PC-9 (cell line): ENCODE data around the gene TACC3. TPM values are rescaled to one million over a fixed set of nuclear protein-coding genes. Genes with fewer than 3 reads are reported as not detected.

Source experiments
- BruUV-seq: library from RNA; stranded (reverse); fragments of 400-500 nt; replicated peaks from 2 replicates; lab custom pipeline; 2021; lab: Mats Ljungman, UMichigan
- CTCF ChIA-PET: fragments of 300-600 bp; sonication (Branson Sonifier 250); formaldehyde crosslinking; loops from one replicate; lab custom pipeline; 2022; ENCODE audit warnings: antibody characterized with exemption; lab: Charles Lee
- POLR2A ChIA-PET: fragments of 300-600 bp; sonication (Branson Sonifier 250); formaldehyde crosslinking; loops from one replicate; lab custom pipeline; 2022; ENCODE audit warnings: antibody characterized with exemption; ENCODE audit not compliant: unreplicated experiment; lab: Charles Lee
- DNase-seq, 2 experiments: peaks; one replicate each; pipeline versions ENCODE4 v3.0.0 to v3.0.0-alpha.2; 2015 to 2022; ENCODE audit warnings: mixed read lengths in 1 of 2
- H2AFZ ChIP-seq: fragments of 200-600 bp; sonication (generic); 2 replicates; pipeline ENCODE4 v1.8.1; 2017; ENCODE audit warnings: antibody characterized with exemption
- H3F3A ChIP-seq: fragments of 200-600 bp; sonication (generic); 2 replicates; pipeline ENCODE4 v1.8.1; 2017; ENCODE audit warnings: antibody characterized with exemption, mild to moderate bottlenecking, low read depth; ENCODE audit not compliant: insufficient read depth
- H3K27ac ChIP-seq: fragments of 200-600 bp; sonication (generic); 2 replicates; pipeline ENCODE4 v1.6.1; 2016; ENCODE audit warnings: mixed run types
- H3K27me3 ChIP-seq: fragments of 200-600 bp; sonication (generic); 2 replicates; pipeline ENCODE4 v1.6.1; 2016; ENCODE audit warnings: low read depth, mixed run types; ENCODE audit not compliant: insufficient read depth
- H3K36me3 ChIP-seq: fragments of 200-600 bp; sonication (generic); 2 replicates; pipeline ENCODE4 v1.6.1; 2016; ENCODE audit warnings: low read depth, mixed run types
- H3K4me1 ChIP-seq: fragments of 200-600 bp; sonication (generic); replicated peaks from 2 replicates; pipeline ENCODE4 v1.6.1; 2016; ENCODE audit warnings: mixed run types; ENCODE audit not compliant: insufficient read depth
- H3K4me2 ChIP-seq: fragments of 200-600 bp; sonication (generic); 2 replicates; pipeline ENCODE4 v1.6.1; 2017; ENCODE audit warnings: mixed run types
- H3K4me3 ChIP-seq: fragments of 200-600 bp; sonication (generic); 2 replicates; pipeline ENCODE4 v1.6.1; 2016; ENCODE audit warnings: mixed run types
- H3K79me2 ChIP-seq: fragments of 200-600 bp; sonication (generic); 2 replicates; pipeline ENCODE4 v1.6.1; 2017; ENCODE audit warnings: low read depth, mixed run types
- H3K9me2 ChIP-seq: fragments of 200-600 bp; sonication (generic); 2 replicates; pipeline ENCODE4 v1.8.1; 2017; ENCODE audit warnings: mild to moderate bottlenecking; ENCODE audit not compliant: insufficient read depth
- H3K9me3 ChIP-seq: fragments of 200-600 bp; sonication (generic); 2 replicates; pipeline ENCODE4 v1.8.1; 2016; ENCODE audit warnings: low read depth; ENCODE audit not compliant: insufficient read depth
- H4K20me1 ChIP-seq: fragments of 200-600 bp; sonication (generic); 2 replicates; pipeline ENCODE4 v1.8.1; 2017; ENCODE audit not compliant: insufficient read depth
- EZH2 ChIP-seq: fragments of 200-600 bp; sonication (generic); IDR thresholded peaks from 2 replicates; pipeline ENCODE4 v1.8.0; 2017; ENCODE audit warnings: antibody characterized with exemption, low read depth
- intact Hi-C: fragments of 100-400 bp; cut with micrococcal nuclease; formaldehyde crosslinking; loops from one replicate; pipeline ENCODE4 v1.10.0; 2022; ENCODE audit not compliant: unreplicated experiment
- total RNA-seq: library from RNA; stranded (reverse); gene quantifications from 2 replicates; pipeline ENCODE4 v1.2.3, GENCODE V29; 2021
- TF ChIP-seq, protein P1 (sequence below): fragments of 200-600 bp; sonication (generic); conservative IDR thresholded peaks from 2 replicates; pipeline ENCODE4 v1.6.1; 2017; ENCODE audit warnings: mixed run types, antibody characterized with exemption, mild to moderate bottlenecking, moderate library complexity

The TACC3 gene
- total RNA-seq, 1 experiment from 2014 or later: 134 TPM

DNA sequence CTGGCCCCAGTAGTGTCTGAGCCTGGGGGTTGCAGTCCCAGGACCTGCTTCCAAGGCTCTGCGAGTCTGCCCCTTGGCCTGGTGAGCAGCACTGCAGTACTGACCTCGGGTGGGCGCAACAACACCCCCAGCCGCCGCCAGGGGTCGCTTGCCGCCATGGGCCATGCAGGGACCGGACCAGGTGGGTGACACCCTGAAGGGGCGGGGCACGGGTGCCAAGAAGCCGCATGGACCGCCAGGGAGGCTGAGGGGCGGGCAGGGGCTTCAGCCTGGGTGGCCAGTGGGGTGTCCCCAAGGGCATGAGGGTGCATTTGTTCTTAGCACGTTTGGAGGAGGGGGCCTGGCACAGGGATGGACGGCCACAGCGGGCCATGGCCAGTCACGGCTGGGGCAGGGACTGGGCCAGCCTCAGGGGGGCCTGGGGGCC lies 25.0 kb downstream of the TACC3 start:
- TF ChIP-seq, protein P1, sequence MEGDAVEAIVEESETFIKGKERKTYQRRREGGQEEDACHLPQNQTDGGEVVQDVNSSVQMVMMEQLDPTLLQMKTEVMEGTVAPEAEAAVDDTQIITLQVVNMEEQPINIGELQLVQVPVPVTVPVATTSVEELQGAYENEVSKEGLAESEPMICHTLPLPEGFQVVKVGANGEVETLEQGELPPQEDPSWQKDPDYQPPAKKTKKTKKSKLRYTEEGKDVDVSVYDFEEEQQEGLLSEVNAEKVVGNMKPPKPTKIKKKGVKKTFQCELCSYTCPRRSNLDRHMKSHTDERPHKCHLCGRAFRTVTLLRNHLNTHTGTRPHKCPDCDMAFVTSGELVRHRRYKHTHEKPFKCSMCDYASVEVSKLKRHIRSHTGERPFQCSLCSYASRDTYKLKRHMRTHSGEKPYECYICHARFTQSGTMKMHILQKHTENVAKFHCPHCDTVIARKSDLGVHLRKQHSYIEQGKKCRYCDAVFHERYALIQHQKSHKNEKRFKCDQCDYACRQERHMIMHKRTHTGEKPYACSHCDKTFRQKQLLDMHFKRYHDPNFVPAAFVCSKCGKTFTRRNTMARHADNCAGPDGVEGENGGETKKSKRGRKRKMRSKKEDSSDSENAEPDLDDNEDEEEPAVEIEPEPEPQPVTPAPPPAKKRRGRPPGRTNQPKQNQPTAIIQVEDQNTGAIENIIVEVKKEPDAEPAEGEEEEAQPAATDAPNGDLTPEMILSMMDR: peak; percentile 83
- no peak for TF ChIP-seq EZH2
- Histone ChIP-seq H2AFZ (no peak overlapping the region), H3K27me3 (no peaks in the 10 kb centered on the region), H3K4me3 (no peak overlapping the region), H3K9me2 (no peaks in the 10 kb centered on the region), H3K9me3 (no peaks in the 10 kb centered on the region), H3K4me2 (no peak overlapping the region), H3K27ac (no peak overlapping the region), H4K20me1 (no peaks in the 10 kb centered on the region; the same call in 1 of the 2 replicates), H3K4me1 (no peaks in the 10 kb centered on the region), H3F3A (peaks cover 35% of the 10 kb centered on the region; the same call in 1 of the 2 replicates), H3K79me2 (no peaks in the 10 kb centered on the region), H3K36me3 (no peaks in the 10 kb centered on the region)
- peak; percentile 51 to 76 for DNase-seq
- POLR2A ChIA-PET: interaction anchor here (0.6 kb wide), 1 partner anchor 761 kb away, joined by 3 read pairs; no protein-coding TSS in a partner anchor
- intact Hi-C loops: no loop called here
- BruUV-seq: no TSS peak
- CTCF ChIA-PET: no interaction called here

DNA sequence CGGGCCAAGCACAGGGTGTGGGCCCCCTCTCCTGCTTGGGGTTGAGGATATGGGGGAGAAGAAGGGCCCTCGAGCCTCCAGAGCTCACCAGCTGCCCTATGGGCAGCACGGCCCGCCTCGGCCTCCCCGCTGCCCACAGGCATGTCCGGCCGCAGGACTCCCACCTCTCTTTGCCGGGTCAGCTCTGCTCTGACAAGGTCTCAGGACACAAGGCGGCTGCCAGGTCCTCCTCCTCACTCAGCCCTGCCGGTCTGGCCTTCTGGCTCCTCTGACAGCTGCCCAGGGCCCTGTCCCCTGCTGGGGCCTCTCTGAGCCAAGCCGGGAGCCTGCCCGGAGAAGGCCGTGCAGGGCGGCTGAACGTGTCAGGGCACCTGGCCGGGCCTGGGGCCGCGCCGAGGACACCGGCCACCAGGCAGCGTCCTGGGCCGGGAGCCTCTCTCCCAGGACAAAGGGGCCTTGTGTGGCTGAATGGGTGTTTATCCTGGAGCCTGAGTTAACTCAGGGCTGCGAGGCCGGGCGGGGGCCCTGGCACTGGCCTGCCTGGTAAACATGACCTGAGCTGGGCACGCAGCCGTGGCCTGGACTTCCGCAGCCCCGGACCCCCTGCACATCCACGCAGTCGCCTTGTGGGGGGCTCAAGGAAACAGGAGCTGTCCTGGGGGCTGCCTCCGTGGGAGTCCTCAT lies 25.7 kb downstream of the TACC3 start:
- POLR2A ChIA-PET: interaction anchor here (0.6 kb wide), 1 partner anchor 762 kb away, joined by 3 read pairs; no protein-coding TSS in a partner anchor

DNA sequence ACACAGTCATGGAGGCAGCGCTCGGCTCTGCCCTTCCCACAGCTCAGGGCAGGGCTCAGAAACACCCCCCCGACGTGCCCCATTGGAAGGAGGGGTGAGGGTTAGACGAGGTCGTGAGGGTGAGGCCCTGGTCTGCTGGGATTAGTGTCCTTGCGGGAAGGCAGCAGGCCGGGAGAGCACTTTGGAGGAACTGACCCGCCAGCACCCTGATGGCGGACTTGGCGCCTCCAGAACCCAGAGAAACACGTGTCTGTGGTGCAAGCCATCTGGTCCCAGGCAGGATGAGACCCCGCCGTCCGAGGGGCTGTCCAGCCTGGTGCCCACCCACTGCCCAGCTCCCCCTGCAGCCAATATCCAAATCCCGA lies 26.3 kb downstream of the TACC3 start:
- H3K36me3 ChIP-seq: no peaks in the 10 kb centered on the region
- ChIA-PET POLR2A (no interaction called here), CTCF (interaction anchor here (0.8 kb wide), 1 partner anchor 128 kb away, joined by 4 read pairs; no protein-coding TSS in a partner anchor)
- no peak overlapping the region for H3K4me3 ChIP-seq
- no peak overlapping the region for H3K27ac ChIP-seq
- BruUV-seq: no TSS peak
- no peaks in the 10 kb centered on the region for H3K9me3 ChIP-seq
- H3F3A ChIP-seq: peaks cover 35% of the 10 kb centered on the region; the same call in 1 of the 2 replicates
- H3K4me1 ChIP-seq: no peaks in the 10 kb centered on the region
- no peaks in the 10 kb centered on the region for H3K79me2 ChIP-seq
- H2AFZ ChIP-seq: no peak overlapping the region
- H3K27me3 ChIP-seq: no peaks in the 10 kb centered on the region
- H3K9me2 ChIP-seq: no peaks in the 10 kb centered on the region
- no peak overlapping the region for H3K4me2 ChIP-seq
- TF ChIP-seq, protein P1: no peak
- DNase-seq: no peak
- intact Hi-C loops: no loop called here
- no peaks in the 10 kb centered on the region; the same call in 1 of the 2 replicates for H4K20me1 ChIP-seq

More for the DNA sequence above, 25.7 kb downstream of the TACC3 start:
- Histone ChIP-seq H3K36me3 (no peaks in the 10 kb centered on the region), H3F3A (peaks cover 35% of the 10 kb centered on the region; the same call in 1 of the 2 replicates), H3K9me2 (no peaks in the 10 kb centered on the region), H3K9me3 (no peaks in the 10 kb centered on the region), H3K27ac (no peak overlapping the region), H3K27me3 (no peaks in the 10 kb centered on the region), H3K4me2 (no peak overlapping the region), H3K4me3 (no peak overlapping the region), H4K20me1 (no peaks in the 10 kb centered on the region; the same call in 1 of the 2 replicates), H3K79me2 (no peaks in the 10 kb centered on the region), H2AFZ (no peak overlapping the region), H3K4me1 (no peaks in the 10 kb centered on the region)
- no TSS peak for BruUV-seq
- intact Hi-C loops: no loop called here
- CTCF ChIA-PET: interaction anchor here (0.8 kb wide), 1 partner anchor 129 kb away, joined by 4 read pairs; no protein-coding TSS in a partner anchor
- no peak for TF ChIP-seq EZH2
- TF ChIP-seq, protein P1: no peak
- DNase-seq: no peak
